Colonic mucosa (tissue), 4 donors: ENCODE measurements around the gene SLC22A25. TPM values are rescaled to one million over a fixed set of nuclear protein-coding genes. Genes with fewer than 3 reads are reported as not detected.

Experiments
- DNase-seq: peaks from one replicate; pipeline ENCODE4 v3.0.0-alpha.2; 2020
- H3K27ac ChIP-seq: fragments of 200-600 bp; one replicate; pipeline ENCODE4 v1.8.0; 2021
- H3K27me3 ChIP-seq: fragments of 200-600 bp; one replicate; pipeline ENCODE4 v1.8.0; 2021
- H3K36me3 ChIP-seq: fragments of 200-600 bp; one replicate; pipeline ENCODE4 v1.8.0; 2021
- H3K4me1 ChIP-seq: fragments of 200-600 bp; one replicate; pipeline ENCODE4 v1.8.0; 2021; ENCODE audit warnings: mild to moderate bottlenecking
- H3K4me3 ChIP-seq: fragments of 200-600 bp; one replicate; pipeline ENCODE4 v1.8.0; 2021
- H3K9ac ChIP-seq, 2 donors: one replicate each; pipeline ENCODE4 v1.7.0; 2013; ENCODE audit warnings: control low read depth in 2 of 2, low read depth in 2 of 2, low read length in 2 of 2
- H3K9me3 ChIP-seq: fragments of 200-600 bp; one replicate; pipeline ENCODE4 v1.8.0; 2021
- CTCF ChIP-seq: fragments of 200-600 bp; IDR thresholded peaks from one replicate; pipeline ENCODE4 v1.8.0; 2022; ENCODE audit warnings: antibody characterized with exemption, mild to moderate bottlenecking
- intact Hi-C: fragments of 100-400 bp; cut with DNase I; formaldehyde crosslinking; loops from one replicate; pipeline ENCODE4 v1.14.1; 2022
- total RNA-seq, 2 donors: library from RNA; stranded (reverse); fragmentation: NEBNext Ultra II Directional in 1 of 2; extraction: Animal tissue kit (Norgen Biotek cat#: 25700) in 1 of 2; gene quantifications; one replicate each; pipeline ENCODE4 v1.2.1, GENCODE V29; 2021
- donor health status: healthy.
- donor health status: DM: no; HTN: no; CAD: no.
- donor health status: DM: no; HTN: no; CAD: no.

Gene SLC22A25
- total RNA-seq, 2 donors from 2014 or later = not detected

GRCh38 chr11:63210111-63210510 is 33.3 kb downstream of the SLC22A25 start:
- no peak for DNase-seq
- no peaks in the 10 kb centered on the region for H3K4me1 ChIP-seq
- TF ChIP-seq CTCF = no peak
- H3K9me3 ChIP-seq = no peaks in the 10 kb centered on the region
- no peak overlapping the region for H3K9ac ChIP-seq
- no peaks in the 10 kb centered on the region for H3K27me3 ChIP-seq
- H3K36me3 ChIP-seq = no peaks in the 10 kb centered on the region
- H3K4me3 ChIP-seq = no peak overlapping the region
- intact Hi-C loops = loop anchor here (5.0 kb wide), 2 partner anchors 83 to 303 kb away; no protein-coding TSS in a partner anchor
- H3K27ac ChIP-seq = no peak overlapping the region

Other genes starting within 250 kb of the SLC22A25 start
- gene SLC22A8, start 227.8 kb downstream of the SLC22A25 start, total RNA-seq = not detected
- not detected for gene SLC22A24, start 99.4 kb downstream of the SLC22A25 start, total RNA-seq
- gene SLC22A9, start 126.2 kb upstream of the SLC22A25 start, total RNA-seq = under 1 TPM in 1 of 2 donors, not detected in 1; 0.22 TPM
- gene PLAAT5, start 247.6 kb upstream of the SLC22A25 start, total RNA-seq = under 1 TPM in 1 of 2 donors, not detected in 1; 0.40 TPM